Activated CD8-positive, alpha-beta T cell treated with anti-CD3 and anti-CD28 coated beads, Interleukin-2, amount 10 ng/mL, durations not matched to agents 7 days and 5 days (primary cell): ENCODE results near the gene SMIM11. TPM values are rescaled to one million over a fixed set of nuclear protein-coding genes. Genes with fewer than 3 reads are reported as not detected.
A peak's percentile ranks its signal among the peaks of the same experiment; 100 is the strongest.
"Not testable (repeated sequence)": the region's sequence is repeated elsewhere in the genome, so short reads cannot be mapped to it uniquely, and the experiment has no call there.

Experiments used
- ATAC-seq: fragments of 150-1000 bp; cut with Tn5 transposase; one replicate; pipeline ENCODE4 v1.10.0; 2021; ENCODE audit warnings: moderate library complexity
- CTCF ChIA-PET: fragments of 350-600 bp; sonication (Branson Sonifier 250); formaldehyde crosslinking; loops from one replicate; lab custom pipeline; 2021; ENCODE audit warnings: antibody characterized with exemption; lab: Charles Lee
- POLR2A ChIA-PET: fragments of 350-600 bp; sonication (Branson Sonifier 250); formaldehyde crosslinking; loops from one replicate; lab custom pipeline; 2021; ENCODE audit warnings: antibody characterized with exemption; lab: Charles Lee
- DNase-seq: peaks from one replicate; pipeline ENCODE4 v3.0.0-alpha.2; 2020
- H3K27ac Mint-ChIP-seq: one replicate; pipeline ENCODE4 v1.8.0; 2021; ENCODE audit warnings: mild to moderate bottlenecking, mixed read lengths
- H3K27me3 Mint-ChIP-seq: one replicate; pipeline ENCODE4 v1.8.0; 2021; ENCODE audit warnings: low read depth, mixed read lengths
- H3K36me3 Mint-ChIP-seq: one replicate; pipeline ENCODE4 v1.8.0; 2021; ENCODE audit warnings: low read depth, mixed read lengths
- H3K4me1 Mint-ChIP-seq: one replicate; pipeline ENCODE4 v1.8.0; 2021; ENCODE audit warnings: low read depth, mixed read lengths
- H3K4me3 Mint-ChIP-seq: one replicate; pipeline ENCODE4 v1.8.0; 2021; ENCODE audit warnings: mild to moderate bottlenecking, mixed read lengths
- H3K9me3 Mint-ChIP-seq: one replicate; pipeline ENCODE4 v1.8.0; 2022; ENCODE audit warnings: mixed read lengths; ENCODE audit not compliant: insufficient read depth
- total RNA-seq, 2 experiments: library from RNA; stranded (reverse); gene quantifications; one replicate each; pipeline ENCODE4 v1.2.3, GENCODE V29; 2021

SMIM11 gene
- total RNA-seq, 2 experiments from 2014 or later, result 2.5 to 2.7 TPM

DNA sequence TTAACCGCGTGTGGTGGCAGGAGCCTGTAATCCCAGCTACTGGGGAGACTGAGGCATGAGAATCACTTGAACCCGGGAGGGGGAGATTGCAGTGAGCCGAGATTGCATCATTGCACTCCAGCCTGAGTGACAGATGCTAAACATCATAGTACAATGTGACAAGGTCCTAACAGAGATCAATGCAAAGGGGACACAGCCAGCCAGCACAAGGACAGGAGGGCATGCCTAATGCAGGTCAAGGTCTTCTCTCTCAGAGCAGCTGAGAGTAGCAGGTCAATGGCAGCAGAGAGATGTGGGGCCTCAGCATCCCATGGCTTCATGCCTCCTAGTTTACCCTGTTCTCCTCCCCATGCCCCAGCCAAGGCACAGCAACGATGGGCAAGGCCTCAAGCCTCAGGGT, 3.0 kb upstream of the SMIM11 start:
- no peaks in the 10 kb centered on the region for H3K9me3 Mint-ChIP-seq
- ChIA-PET POLR2A (no interaction called here), CTCF (no interaction called here)
- no peaks in the 10 kb centered on the region for H3K36me3 Mint-ChIP-seq
- DNase-seq, result no peak
- H3K4me1 Mint-ChIP-seq, result peaks cover 1% of the 10 kb centered on the region
- ATAC-seq, result no peak
- peaks cover 13% of the 10 kb centered on the region for H3K27me3 Mint-ChIP-seq
- no peak overlapping the region for H3K27ac Mint-ChIP-seq
- H3K4me3 Mint-ChIP-seq, result no peak overlapping the region

DNA sequence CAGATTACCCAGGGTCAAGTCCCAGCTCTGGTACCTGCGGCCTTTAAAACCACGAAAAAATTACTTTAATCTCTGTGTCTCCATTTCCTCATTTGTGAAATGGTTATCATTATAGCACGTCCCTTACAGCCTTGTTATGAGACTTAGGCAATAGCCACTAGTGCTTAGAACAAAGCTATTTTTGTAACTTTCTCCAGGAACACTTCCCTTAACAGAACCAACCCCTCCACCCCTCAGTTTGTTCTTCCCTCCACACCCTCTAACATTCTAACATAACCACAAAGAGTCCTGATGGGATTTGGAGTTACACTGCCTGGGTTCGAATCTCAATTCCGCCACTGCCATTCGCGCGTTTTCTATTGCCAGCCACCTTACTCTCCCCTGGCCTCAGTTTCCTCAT, 845 bp upstream of the SMIM11 start:
- H3K4me3 Mint-ChIP-seq, H3K4me1 Mint-ChIP-seq, ATAC-seq, POLR2A ChIA-PET, H3K27me3 Mint-ChIP-seq, H3K36me3 Mint-ChIP-seq, CTCF ChIA-PET, DNase-seq, H3K27ac Mint-ChIP-seq, H3K9me3 Mint-ChIP-seq: not testable (repeated sequence)

DNA sequence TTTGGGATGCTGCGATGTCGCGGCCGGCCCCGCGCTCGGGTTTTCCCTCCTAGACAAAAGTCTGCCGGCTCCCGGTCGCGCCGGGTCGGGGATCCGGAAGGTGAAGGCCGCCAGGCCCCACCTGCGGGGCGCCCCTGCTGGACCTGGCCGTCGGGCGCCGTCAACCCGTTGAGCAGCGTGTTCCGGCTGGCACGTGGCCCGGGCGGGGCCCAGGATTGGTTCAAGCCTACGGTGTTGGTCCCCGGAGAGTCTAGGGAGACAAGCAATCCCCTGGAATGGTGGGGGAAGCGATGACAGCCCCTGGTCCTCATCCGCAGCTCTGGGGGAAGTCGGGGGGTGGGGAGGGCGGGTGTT, 289 bp downstream of the SMIM11 start:
- H3K27me3 Mint-ChIP-seq, H3K9me3 Mint-ChIP-seq, H3K4me1 Mint-ChIP-seq, CTCF ChIA-PET, H3K36me3 Mint-ChIP-seq, H3K27ac Mint-ChIP-seq, POLR2A ChIA-PET, H3K4me3 Mint-ChIP-seq, DNase-seq: not testable (repeated sequence)
- ATAC-seq, result peak; percentile 88

DNA sequence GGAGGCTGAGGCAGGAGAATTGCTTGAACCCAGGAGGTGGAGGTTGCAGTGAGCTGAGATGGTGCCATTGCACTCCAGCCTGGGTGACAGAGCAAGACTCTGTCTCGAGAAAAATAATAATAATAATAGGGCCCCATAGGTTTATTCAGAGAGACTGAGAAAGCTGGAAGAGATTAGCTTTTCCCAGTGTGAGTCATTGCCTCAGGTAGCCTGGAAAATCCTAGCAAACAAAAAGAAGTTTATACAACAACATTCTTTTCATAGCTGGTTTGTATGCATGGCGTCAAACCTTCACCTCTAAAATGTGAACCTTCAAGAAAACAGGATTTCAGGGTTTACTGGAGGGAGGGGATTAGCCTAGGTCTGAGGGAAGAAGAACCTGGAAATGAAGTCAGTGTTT, 7.8 kb downstream of the SMIM11 start:
- H3K27ac Mint-ChIP-seq, H3K27me3 Mint-ChIP-seq, CTCF ChIA-PET, DNase-seq, H3K4me3 Mint-ChIP-seq, H3K36me3 Mint-ChIP-seq, POLR2A ChIA-PET, ATAC-seq, H3K4me1 Mint-ChIP-seq, H3K9me3 Mint-ChIP-seq: not testable (repeated sequence)

DNA sequence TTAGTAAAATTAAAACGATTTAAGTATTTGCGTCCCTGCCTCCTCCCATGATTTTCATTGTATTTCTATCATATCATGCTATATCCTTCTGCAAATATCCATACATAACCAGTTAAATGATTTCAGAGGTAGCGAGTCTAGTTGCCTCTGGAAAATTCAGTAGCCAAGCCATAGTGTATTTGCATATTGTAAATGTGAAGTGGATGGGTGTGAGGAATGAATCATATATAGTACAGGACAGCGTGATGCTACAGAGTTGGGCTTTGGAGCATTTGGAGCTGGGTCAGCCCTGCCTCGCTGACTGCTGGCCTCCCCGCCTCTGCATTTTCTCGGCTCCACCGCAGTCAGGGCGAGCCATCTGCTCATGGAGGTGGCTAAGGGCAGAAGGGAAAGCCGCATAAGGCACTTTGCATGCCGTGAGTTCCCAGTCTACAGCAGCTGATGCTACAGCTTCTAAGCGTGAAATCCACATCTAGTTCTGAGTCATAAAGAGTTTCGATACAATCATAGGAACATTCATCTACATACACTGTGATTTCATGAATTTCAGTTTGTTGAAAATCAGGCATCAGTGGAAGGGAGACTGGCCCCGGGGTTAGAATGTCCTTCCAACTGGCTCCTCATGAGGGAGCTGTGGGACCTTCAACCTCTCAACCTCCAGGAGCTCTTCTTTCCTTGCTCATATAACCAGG, 8.6 kb downstream of the SMIM11 start:
- H3K36me3 Mint-ChIP-seq, H3K27ac Mint-ChIP-seq, H3K4me3 Mint-ChIP-seq, POLR2A ChIA-PET, H3K27me3 Mint-ChIP-seq, H3K4me1 Mint-ChIP-seq, DNase-seq, H3K9me3 Mint-ChIP-seq, ATAC-seq, CTCF ChIA-PET: not testable (repeated sequence)

DNA sequence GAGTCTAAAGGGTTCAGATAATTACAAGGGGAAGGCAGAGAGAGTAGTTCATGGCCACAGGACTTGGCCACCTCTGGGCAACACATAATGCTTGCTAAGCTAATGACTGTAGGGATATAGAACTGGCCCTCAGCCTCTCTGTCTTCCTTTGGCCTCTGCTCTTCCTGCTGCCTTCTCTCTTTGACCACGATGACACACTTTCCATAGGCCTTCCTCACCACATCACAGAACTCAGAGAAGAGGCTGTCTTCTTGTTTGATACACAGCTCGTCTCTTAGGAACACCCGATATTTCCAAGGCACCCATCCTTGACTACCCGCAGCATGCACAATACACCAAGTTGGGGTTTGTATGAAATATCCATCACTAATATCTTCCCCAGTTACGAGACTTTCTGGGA, 25.2 kb downstream of the SMIM11 start:
- H3K4me1 Mint-ChIP-seq, H3K27ac Mint-ChIP-seq, ATAC-seq, H3K9me3 Mint-ChIP-seq, H3K36me3 Mint-ChIP-seq, H3K27me3 Mint-ChIP-seq, H3K4me3 Mint-ChIP-seq, POLR2A ChIA-PET, CTCF ChIA-PET, DNase-seq: not testable (repeated sequence)

DNA sequence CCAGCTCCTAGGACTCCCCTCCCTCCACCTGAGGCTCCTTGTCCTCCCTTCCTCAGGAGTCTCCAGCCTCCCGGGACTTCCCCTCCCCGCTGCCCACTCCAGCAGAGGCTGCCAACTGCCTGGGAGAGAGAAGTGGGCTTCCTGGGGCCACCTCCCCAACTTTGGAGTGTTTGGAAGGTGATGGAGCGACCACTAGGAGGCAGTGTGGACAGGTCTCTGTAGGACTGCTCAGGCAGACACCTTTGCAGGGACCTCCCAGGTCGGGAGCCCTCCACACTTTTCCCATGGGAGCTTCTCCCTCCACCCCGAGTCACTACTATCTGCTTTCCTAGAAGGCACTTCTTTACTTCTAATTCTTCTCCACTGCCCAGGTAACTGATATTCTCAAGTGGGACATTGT, 29.4 kb downstream of the SMIM11 start:
- CTCF ChIA-PET, H3K27ac Mint-ChIP-seq, DNase-seq, POLR2A ChIA-PET, H3K4me3 Mint-ChIP-seq, H3K36me3 Mint-ChIP-seq, H3K4me1 Mint-ChIP-seq, H3K27me3 Mint-ChIP-seq, H3K9me3 Mint-ChIP-seq, ATAC-seq: not testable (repeated sequence)

DNA sequence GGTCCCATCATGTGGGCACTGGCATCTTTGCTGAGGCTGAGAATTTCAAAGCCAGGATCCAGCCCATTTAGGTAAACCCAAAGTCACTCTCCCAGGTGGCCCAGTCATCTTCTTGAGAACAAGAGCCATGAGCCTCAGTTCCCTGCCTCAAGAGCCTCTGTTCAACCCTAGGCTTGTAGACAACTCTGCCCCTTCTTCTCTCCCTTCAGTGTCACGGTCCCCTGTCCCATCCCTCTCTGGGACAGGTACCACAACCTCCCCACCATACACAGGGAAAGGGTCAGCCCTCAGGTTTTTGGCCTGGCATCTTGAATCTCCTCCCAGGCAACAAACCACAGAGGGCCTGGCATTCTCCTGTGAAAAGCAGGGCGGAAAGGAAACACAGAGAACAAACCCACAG, 30.4 kb downstream of the SMIM11 start:
- H3K36me3 Mint-ChIP-seq, H3K27me3 Mint-ChIP-seq, H3K9me3 Mint-ChIP-seq, CTCF ChIA-PET, H3K27ac Mint-ChIP-seq, H3K4me1 Mint-ChIP-seq, ATAC-seq, H3K4me3 Mint-ChIP-seq, POLR2A ChIA-PET, DNase-seq: not testable (repeated sequence)

DNA sequence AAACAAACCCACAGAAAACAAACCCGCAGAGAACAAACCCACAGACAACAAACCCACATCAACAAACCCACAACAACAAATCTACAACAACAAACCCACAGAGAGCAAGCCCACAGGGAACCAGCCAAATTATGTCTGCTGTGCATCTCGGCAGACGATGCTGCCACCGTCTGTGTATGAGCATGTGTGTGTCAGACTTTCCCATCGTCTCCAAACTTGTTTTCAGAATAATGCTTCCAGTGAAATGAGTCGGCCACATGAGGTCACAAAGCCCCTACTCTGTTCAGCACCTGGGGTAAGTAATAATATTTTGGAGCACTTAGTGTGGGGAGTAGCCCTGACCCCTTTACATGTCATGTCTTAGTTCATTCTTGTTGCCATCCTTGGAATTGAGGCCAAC, 30.8 kb downstream of the SMIM11 start:
- not testable (repeated sequence) for ATAC-seq

DNA sequence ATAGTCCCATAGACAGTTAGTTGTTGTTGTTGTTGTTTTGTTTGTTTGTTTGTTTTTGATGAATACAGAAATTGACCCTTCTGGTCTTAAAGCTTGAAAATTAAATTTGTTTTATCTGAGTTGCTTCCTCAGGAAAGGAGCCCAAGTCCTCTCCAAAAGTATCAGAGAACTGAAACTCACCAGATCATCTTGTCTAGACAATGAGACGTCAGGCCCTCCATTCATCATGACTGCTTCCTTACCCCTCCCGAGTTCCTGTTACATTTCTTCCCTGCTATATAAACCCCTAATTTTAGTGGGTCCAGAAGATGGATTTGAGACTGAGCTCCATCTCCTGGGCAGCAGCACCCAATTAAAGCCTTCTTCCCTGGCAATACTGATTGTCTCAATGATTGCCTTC, 31.4 kb downstream of the SMIM11 start:
- H3K27me3 Mint-ChIP-seq, ATAC-seq, H3K9me3 Mint-ChIP-seq, H3K27ac Mint-ChIP-seq, POLR2A ChIA-PET, H3K4me3 Mint-ChIP-seq, DNase-seq, H3K4me1 Mint-ChIP-seq, CTCF ChIA-PET, H3K36me3 Mint-ChIP-seq: not testable (repeated sequence)

More for the DNA sequence above, 30.8 kb downstream of the SMIM11 start:
- H3K9me3 Mint-ChIP-seq, CTCF ChIA-PET, H3K4me3 Mint-ChIP-seq, H3K4me1 Mint-ChIP-seq, H3K27me3 Mint-ChIP-seq, POLR2A ChIA-PET, H3K36me3 Mint-ChIP-seq, H3K27ac Mint-ChIP-seq, DNase-seq: not testable (repeated sequence)

DNA sequence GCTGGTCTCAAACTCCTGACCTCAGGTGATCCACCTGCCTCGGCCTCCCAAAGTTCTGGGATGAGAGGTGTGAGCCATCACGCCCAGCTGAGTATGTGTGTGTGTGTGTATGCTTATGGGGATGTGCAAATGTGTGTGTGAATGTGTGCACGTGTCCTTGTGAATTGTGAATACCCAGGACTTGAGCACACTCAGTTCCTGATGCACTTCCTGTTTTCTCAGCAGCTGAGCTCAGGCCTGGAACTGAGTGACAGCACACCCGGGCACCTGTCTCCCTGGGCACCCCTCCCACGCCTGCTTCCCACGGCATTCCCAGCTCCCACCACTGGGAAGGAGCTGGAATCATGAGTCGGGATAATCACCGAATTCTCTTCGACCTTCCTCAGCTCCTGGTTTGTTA, 32.0 kb downstream of the SMIM11 start:
- ATAC-seq, DNase-seq, H3K4me3 Mint-ChIP-seq, H3K4me1 Mint-ChIP-seq, POLR2A ChIA-PET, H3K9me3 Mint-ChIP-seq, H3K36me3 Mint-ChIP-seq, H3K27ac Mint-ChIP-seq, CTCF ChIA-PET, H3K27me3 Mint-ChIP-seq: not testable (repeated sequence)

DNA sequence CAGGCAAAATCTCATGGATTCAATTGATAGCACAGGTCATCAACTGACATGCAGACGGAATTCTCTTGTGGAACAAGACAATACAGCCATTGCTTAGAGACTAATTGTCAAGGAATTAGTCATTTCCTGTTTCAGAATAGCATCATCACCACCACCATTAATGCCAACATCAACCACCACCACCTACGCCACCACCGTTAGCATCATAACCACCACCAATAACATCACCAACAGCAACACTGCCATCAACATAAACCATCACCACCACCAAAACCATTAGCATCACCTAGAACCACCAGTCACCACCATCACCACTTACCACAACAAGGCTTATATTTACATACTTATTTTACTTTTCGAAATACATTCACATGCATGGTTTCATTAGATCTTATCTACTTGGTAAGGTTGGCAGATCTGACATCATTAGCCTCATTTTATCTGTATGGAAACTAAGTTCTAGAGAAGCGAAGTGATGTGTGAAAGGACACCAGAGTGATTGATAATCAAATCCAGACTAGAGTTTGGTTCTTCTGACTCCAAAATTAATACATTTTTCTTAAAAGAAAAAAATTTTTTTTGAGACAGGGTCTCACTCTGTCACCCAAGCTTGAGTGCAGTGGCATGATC, 42.3 kb downstream of the SMIM11 start:
- H3K4me1 Mint-ChIP-seq, H3K4me3 Mint-ChIP-seq, H3K36me3 Mint-ChIP-seq, POLR2A ChIA-PET, H3K9me3 Mint-ChIP-seq, CTCF ChIA-PET, H3K27ac Mint-ChIP-seq, DNase-seq, H3K27me3 Mint-ChIP-seq: not testable (repeated sequence)
- ATAC-seq, result peak; percentile 19

DNA sequence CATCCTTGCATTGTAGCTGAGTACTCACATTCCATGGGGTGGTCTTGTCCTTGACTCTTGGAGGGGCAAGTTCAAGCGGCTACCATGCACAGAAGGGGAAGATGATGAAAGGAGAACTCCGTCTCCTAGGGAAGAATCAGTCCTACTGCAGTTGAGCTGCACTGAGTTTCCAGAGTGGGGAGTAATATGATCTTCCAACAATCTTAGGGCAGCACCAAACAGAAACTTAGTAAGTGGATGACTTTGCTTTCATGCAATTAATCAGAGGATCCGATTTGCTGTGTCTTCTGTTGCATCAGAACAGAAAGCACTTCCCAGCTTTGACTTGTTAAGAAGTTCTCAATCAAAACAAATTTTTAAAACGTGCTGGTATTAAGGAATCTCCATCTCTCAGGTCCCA, 48.5 kb downstream of the SMIM11 start, which contains the start of gene SMIM34:
Gene SMIM34, minus strand, starts transcription at position 147 of the 400 bp plus-strand sequence. Its CDS starts 112 bp downstream, at position 35.
- POLR2A ChIA-PET, DNase-seq, H3K27ac Mint-ChIP-seq, H3K27me3 Mint-ChIP-seq, CTCF ChIA-PET, H3K4me3 Mint-ChIP-seq, H3K4me1 Mint-ChIP-seq, H3K36me3 Mint-ChIP-seq, ATAC-seq, H3K9me3 Mint-ChIP-seq: not testable (repeated sequence)
